Measurements from ENCODE around the gene ZDHHC14. TPM values are rescaled to one million over a fixed set of nuclear protein-coding genes. Genes with fewer than 3 reads are reported as not detected.

ZDHHC14 gene
- total RNA-seq, 1 donor from 2014 or later: 15.2 TPM

DNA sequence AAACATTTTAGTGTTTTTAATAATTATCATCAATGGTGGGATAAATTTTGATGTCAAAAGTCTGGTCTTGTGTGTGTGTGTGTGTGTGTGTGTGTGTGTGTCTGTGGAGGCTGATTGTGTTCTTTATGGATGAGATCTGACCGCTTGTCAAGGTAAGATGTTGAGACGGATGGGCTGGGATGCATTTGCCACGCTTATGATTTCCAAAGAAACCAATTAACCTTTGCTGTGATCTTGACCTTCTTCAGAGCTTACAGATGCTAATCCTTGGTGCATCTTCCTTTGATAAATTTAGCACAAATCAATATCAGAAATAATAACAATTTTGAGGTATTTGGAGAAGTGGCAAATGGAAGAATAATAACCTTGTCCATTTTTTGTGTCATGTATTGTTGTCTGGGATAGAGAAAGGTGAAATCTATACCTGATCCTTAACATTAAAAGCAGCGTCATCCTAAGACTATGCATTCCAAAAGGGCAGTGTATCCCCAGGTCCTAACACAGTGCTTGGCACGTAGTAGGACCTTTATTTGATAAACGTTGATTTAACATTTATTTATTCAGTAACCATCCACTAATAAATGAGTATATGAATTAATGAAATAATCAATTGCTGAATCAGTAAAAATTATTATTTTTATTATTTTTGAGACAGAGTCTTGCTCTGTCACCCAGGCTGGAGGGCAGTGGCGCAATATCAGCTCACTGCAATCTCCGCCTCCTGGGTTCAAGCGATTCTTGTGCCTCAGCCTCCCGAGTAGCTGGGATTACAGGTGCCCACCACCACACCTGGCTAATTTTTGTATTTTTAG is 70.1 kb downstream of the ZDHHC14 start:
- no peak for DNase-seq (ENCODE audit: extremely low spot score in 2 of 2)
- TF ChIP-seq, protein P1, sequence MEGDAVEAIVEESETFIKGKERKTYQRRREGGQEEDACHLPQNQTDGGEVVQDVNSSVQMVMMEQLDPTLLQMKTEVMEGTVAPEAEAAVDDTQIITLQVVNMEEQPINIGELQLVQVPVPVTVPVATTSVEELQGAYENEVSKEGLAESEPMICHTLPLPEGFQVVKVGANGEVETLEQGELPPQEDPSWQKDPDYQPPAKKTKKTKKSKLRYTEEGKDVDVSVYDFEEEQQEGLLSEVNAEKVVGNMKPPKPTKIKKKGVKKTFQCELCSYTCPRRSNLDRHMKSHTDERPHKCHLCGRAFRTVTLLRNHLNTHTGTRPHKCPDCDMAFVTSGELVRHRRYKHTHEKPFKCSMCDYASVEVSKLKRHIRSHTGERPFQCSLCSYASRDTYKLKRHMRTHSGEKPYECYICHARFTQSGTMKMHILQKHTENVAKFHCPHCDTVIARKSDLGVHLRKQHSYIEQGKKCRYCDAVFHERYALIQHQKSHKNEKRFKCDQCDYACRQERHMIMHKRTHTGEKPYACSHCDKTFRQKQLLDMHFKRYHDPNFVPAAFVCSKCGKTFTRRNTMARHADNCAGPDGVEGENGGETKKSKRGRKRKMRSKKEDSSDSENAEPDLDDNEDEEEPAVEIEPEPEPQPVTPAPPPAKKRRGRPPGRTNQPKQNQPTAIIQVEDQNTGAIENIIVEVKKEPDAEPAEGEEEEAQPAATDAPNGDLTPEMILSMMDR (IDR thresholded peaks at IDR 0.05): no peak
- TF ChIP-seq POLR2A (IDR thresholded peaks at IDR 0.05) (no peak), POLR2AphosphoS5 (IDR thresholded peaks at IDR 0.05; ENCODE audit: insufficient read depth in 1 of 2, low read depth in 1 of 2) (no peak)
- Histone ChIP-seq H3K27me3 (no peaks in the 10 kb centered on the region), H3K36me3 (no peaks in the 10 kb centered on the region), H3K4me1 (no peaks in the 10 kb centered on the region), H3K9me3 (no peaks in the 10 kb centered on the region), H3K4me3 (no peak overlapping the region), H3K27ac (no peak overlapping the region)
- intact Hi-C loops (cut with DNase I): no loop called here

DNA sequence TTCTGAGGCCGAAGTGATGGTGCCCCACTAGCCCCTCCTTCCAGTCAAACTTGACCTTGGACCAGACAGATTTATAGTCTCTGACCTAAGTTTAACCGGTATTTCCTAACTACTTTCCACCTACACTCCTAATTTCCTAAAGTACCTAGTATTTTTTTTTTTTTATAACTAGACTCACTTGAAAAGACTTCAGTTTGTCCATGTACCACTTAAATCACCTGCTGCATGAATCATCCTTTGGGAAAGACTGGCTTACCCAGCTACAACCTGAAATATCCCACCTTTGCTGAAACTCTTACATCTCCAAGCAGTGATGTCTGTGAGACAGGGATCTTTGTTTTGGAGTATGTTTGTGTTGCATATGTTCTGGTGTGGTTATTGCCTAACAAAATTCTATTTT is 71.1 kb downstream of the ZDHHC14 start:
- DNase-seq (ENCODE audit: extremely low spot score in 2 of 2): no peak
- TF ChIP-seq POLR2A (IDR thresholded peaks at IDR 0.05) (no peak), POLR2AphosphoS5 (IDR thresholded peaks at IDR 0.05; ENCODE audit: insufficient read depth in 1 of 2, low read depth in 1 of 2) (no peak)
- TF ChIP-seq, protein P1 (IDR thresholded peaks at IDR 0.05): no peak
- intact Hi-C loops (cut with DNase I): no loop called here

DNA sequence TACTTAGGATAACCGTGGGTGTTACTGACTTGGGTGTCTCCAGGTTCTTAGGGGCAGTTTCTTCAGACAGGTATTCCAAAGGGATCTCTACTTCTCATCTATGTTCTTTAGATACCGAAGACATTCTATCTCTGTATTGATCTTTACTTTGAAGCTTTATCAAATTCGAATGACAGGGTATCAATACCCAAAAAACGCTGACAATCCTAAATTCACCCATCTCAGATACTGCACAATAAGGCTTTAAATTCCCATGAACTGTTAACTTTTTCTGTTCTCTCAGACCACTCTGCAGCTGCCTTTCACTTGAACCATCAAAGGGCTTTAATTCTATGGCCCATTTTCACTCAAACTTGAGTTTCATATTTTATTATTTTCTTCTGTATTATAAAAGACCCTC is 72.1 kb downstream of the ZDHHC14 start:
- Histone ChIP-seq H3K36me3 (no peaks in the 10 kb centered on the region), H3K27me3 (no peaks in the 10 kb centered on the region), H3K4me1 (no peaks in the 10 kb centered on the region), H3K27ac (no peak overlapping the region), H3K9me3 (no peaks in the 10 kb centered on the region), H3K4me3 (no peak overlapping the region)
- DNase-seq (ENCODE audit: extremely low spot score in 2 of 2): no peak
- intact Hi-C loops (cut with DNase I): no loop called here
- TF ChIP-seq POLR2AphosphoS5 (IDR thresholded peaks at IDR 0.05; ENCODE audit: insufficient read depth in 1 of 2, low read depth in 1 of 2): no peak
- TF ChIP-seq, protein P1 (IDR thresholded peaks at IDR 0.05): no peak
- no peak for TF ChIP-seq POLR2A (IDR thresholded peaks at IDR 0.05)

More for the DNA sequence above, 71.1 kb downstream of the ZDHHC14 start:
- H3K27me3 ChIP-seq: no peaks in the 10 kb centered on the region
- no peaks in the 10 kb centered on the region for H3K9me3 ChIP-seq
- H3K4me3 ChIP-seq: no peak overlapping the region
- no peak overlapping the region for H3K27ac ChIP-seq
- H3K36me3 ChIP-seq: no peaks in the 10 kb centered on the region
- H3K4me1 ChIP-seq: no peaks in the 10 kb centered on the region

DNA sequence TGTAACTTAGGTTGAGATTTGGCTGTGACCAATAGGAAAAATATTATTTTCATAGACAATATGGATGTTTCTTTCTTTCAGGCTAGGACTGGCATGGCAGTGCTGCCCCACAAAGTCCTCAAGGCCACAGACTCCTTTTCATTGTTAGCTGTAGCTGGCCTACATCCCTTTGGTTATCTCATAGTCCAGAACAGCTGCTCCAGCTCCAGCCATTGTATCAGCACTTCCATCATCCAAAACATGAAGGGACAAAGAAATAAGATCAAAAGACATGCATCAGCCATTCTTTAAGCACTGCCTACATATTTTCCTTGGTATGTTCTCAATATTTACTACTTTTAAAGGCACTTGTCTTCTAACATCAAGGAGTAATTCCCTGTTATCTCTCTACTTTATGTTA is 73.0 kb downstream of the ZDHHC14 start:
- no peak for TF ChIP-seq POLR2A (IDR thresholded peaks at IDR 0.05)
- TF ChIP-seq, protein P1 (IDR thresholded peaks at IDR 0.05): no peak
- TF ChIP-seq POLR2AphosphoS5 (IDR thresholded peaks at IDR 0.05; ENCODE audit: insufficient read depth in 1 of 2, low read depth in 1 of 2): no peak
- H3K27me3 ChIP-seq: no peaks in the 10 kb centered on the region
- H3K4me3 ChIP-seq: no peak overlapping the region
- H3K9me3 ChIP-seq: no peaks in the 10 kb centered on the region
- DNase-seq (ENCODE audit: extremely low spot score in 2 of 2): no peak
- H3K36me3 ChIP-seq: no peaks in the 10 kb centered on the region
- no peak overlapping the region for H3K27ac ChIP-seq
- intact Hi-C loops (cut with DNase I): no loop called here
- H3K4me1 ChIP-seq: no peaks in the 10 kb centered on the region

All from vagina (tissue), 2 donors.